K562 treated with DMSO at 1 percent for 48 hours (cell line): ENCODE results near the gene PLGRKT. TPM values are rescaled to one million over a fixed set of nuclear protein-coding genes. Genes with fewer than 3 reads are reported as not detected.

ENCODE experiments used
- total RNA-seq: library from RNA; unstranded; fragments of 300-600 nt; gene quantifications from 2 replicates; pipeline ENCODE4 v1.2.3, GENCODE V29; 2022; ENCODE audit warnings: low replicate concordance; ENCODE audit errors: extremely low read depth

PLGRKT gene, protein sequence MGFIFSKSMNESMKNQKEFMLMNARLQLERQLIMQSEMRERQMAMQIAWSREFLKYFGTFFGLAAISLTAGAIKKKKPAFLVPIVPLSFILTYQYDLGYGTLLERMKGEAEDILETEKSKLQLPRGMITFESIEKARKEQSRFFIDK
- total RNA-seq, result not detected in 2 replicates

DNA sequence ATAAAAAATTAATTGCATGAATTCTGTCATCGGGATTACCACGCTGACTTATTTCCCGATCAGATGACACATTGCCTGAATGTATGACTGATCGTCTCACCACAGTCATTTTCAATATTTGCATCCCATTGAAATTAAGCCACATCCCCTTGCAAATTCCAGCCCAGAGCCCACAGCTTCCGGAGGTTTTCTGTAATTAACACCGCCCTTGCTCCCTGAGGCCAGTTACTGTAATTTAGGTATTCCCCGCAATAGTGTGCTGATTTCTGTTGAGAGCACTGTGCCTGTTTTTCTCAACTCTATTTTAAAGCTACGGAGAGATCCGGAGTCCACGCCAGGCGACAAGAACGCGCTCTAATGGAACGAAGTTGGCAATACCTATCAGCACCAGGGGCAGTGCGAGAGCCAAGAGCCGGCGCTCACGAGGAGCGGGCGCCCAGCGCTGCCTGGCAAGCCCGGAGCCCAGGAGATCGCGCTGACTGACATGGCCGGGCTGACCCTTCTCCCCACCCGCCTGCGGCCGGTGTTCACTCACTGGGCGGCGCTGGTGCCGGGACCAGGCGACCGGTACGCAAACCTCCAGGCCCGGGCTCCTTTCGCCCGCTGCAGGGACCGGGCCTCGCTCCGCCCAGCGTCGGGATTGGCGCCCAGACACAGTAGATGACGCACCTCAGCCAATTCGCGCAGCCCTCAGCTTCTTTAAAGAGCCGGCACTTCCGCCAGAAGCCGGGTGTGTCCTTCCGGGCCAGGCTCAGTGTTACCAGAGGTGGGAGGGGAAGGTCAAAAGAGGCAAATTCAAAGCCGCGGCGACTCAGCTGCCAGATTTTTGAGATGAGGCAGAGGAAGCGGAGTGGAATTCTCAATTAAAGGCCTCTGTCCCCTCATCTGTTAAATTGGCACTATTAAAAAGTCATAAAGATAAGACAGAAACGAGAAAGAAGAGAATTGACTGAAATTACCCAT, at the start of gene PLGRKT:
TSS of gene PLGRKT (minus strand) at position 672 of the 963 bp plus-strand sequence. CDS start 5,948 bp downstream, outside the sequence.

DNA sequence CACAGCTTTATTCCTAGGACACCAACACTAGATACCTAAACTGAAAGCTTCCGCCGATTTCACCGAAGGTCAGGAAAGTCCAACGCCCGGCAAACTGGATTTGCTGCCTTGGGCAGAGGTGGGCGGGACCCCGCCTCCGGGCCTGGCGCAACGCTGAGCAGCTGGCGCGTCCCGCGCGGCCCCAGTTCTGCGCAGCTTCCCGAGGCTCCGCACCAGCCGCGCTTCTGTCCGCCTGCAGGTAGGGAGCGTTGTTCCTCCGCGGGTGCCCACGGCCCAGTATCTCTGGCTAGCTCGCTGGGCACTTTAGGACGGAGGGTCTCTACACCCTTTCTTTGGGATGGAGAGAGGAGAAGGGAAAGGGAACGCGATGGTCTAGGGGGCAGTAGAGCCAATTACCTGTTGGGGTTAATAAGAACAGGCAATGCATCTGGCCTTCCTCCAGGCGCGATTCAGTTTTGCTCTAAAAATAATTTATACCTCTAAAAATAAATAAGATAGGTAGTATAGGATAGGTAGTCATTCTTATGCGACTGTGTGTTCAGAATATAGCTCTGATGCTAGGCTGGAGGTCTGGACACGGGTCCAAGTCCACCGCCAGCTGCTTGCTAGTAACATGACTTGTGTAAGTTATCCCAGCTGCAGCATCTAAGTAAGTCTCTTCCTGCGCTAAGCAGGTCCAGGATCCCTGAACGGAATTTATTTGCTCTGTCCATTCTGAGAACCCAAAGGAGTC, 12.8 kb upstream of the PLGRKT start, which contains the start of gene CD274:
TSS of gene CD274 (plus strand) at position 184 of the 733 bp plus-strand sequence. CDS start 5,572 bp downstream, outside the sequence.

DNA sequence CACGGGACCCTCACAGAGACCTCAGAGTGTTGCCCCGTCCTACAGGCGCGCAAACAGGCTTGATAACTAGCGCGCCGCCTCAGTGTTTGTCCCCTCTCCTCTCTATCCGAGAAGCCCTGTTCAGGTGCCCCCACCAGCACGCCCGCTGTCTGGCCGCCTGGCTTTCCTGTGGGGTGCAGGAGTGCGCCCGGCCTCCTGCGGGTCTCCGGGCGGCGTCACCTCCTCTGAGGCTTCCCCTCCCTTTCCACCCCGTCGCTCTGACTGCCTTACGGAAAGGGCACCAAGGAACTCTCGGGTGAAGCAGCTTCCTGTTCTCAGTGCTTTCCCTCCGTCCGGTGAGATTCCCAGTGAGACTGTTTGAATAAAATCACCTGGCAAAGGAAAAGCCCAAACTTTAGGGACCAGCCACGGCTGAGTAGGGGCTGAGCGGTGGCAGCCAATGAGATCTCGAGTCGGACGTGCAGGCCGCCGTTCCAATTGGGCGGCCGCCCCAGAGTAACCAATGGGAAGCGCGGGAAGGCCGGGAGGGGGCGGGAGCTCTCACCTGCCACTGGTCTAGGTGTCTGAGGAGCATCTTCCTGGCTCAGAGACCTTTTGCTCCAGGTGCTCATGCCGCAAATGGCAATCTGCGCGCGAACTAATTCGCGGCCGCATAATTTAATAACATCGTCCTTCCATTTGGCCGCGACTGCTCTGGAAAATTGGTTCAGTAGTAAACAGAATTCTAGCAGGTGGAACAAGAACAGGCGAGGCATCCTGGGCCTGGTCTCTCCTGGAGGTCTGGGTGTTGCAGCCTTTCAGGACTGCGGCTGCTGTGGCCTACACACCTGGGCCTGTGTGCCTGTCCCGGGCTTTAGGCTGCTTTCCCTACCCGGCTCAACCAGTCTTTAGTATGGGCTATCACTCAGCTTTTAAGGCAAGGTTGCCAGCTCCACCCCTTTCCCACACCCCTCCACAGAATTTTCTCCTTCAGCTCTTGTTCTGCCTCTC, 98.4 kb downstream of the PLGRKT start, which contains the start of gene RLN1:
TSS of gene RLN1 (minus strand) at position 885 of the 990 bp plus-strand sequence. CDS start at position 755, 130 bp downstream.

Other genes starting within 250 kb of the PLGRKT start
- gene INSL4, start 206.5 kb downstream of the PLGRKT start, total RNA-seq, result not detected in 2 replicates
- not detected in 2 replicates for gene RLN2, start 133.2 kb downstream of the PLGRKT start, total RNA-seq
- gene RLN1, start 98.0 kb downstream of the PLGRKT start, total RNA-seq, result not detected in 2 replicates
- not detected in 2 replicates for gene CD274, start 12.6 kb upstream of the PLGRKT start, total RNA-seq
- not detected in 2 replicates for gene PDCD1LG2, start 72.6 kb upstream of the PLGRKT start, total RNA-seq
- not detected in 2 replicates for gene RIC1, start 191.2 kb upstream of the PLGRKT start, total RNA-seq